ENCODE data around the gene IGFN1. TPM values are rescaled to one million over a fixed set of nuclear protein-coding genes. Genes with fewer than 3 reads are reported as not detected.

The IGFN1 gene
- total RNA-seq, 1 donor from 2014 or later: under 0.01 TPM

GRCh38 chr1:201167041-201167991 is 23.3 kb upstream of the IGFN1 start:
- H3K36me3 ChIP-seq (ENCODE audit: control insufficient read depth, insufficient read depth, low read length): no peaks in the 10 kb centered on the region
- no peak for DNase-seq (ENCODE audit: low read depth)

GRCh38 chr1:201169203-201169602 is 21.4 kb upstream of the IGFN1 start:
- Histone ChIP-seq H3K36me3 (ENCODE audit: control insufficient read depth, insufficient read depth, low read length) (no peaks in the 10 kb centered on the region), H3K4me3 (ENCODE audit: low read depth, low read length) (no peak overlapping the region), H3K27me3 (ENCODE audit: control insufficient read depth, insufficient read depth, low read length) (no peaks in the 10 kb centered on the region)
- no peak for FAIRE-seq
- DNase-seq (ENCODE audit: low read depth): peak; percentile 49
- TF ChIP-seq CTCF (IDR thresholded peaks at IDR 0.05; ENCODE audit: insufficient read depth, low read length, severe bottlenecking): no peak

More at GRCh38 chr1:201167041-201167991, 23.3 kb upstream of the IGFN1 start:
- H3K27me3 ChIP-seq (ENCODE audit: control insufficient read depth, insufficient read depth, low read length): no peaks in the 10 kb centered on the region
- no peak overlapping the region for H3K4me3 ChIP-seq (ENCODE audit: low read depth, low read length)
- no peak for FAIRE-seq
- TF ChIP-seq CTCF (IDR thresholded peaks at IDR 0.05; ENCODE audit: insufficient read depth, low read length, severe bottlenecking): no peak

GRCh38 chr1:201169971-201170532 is 20.6 kb upstream of the IGFN1 start:
- H3K27me3 ChIP-seq (ENCODE audit: control insufficient read depth, insufficient read depth, low read length): no peaks in the 10 kb centered on the region
- H3K36me3 ChIP-seq (ENCODE audit: control insufficient read depth, insufficient read depth, low read length): no peaks in the 10 kb centered on the region
- FAIRE-seq: no peak
- no peak overlapping the region for H3K4me3 ChIP-seq (ENCODE audit: low read depth, low read length)
- no peak for DNase-seq (ENCODE audit: low read depth)
- no peak for TF ChIP-seq CTCF (IDR thresholded peaks at IDR 0.05; ENCODE audit: insufficient read depth, low read length, severe bottlenecking)

- no peak for TF ChIP-seq CTCF (IDR thresholded peaks at IDR 0.05; ENCODE audit: insufficient read depth, low read length, severe bottlenecking)
- FAIRE-seq (no peak), DNase-seq (ENCODE audit: low read depth) (peak; percentile 84)
- Histone ChIP-seq H3K4me3 (ENCODE audit: low read depth, low read length) (peak overlapping the region; percentile 38), H3K36me3 (ENCODE audit: control insufficient read depth, insufficient read depth, low read length) (no peaks in the 10 kb centered on the region), H3K27me3 (ENCODE audit: control insufficient read depth, insufficient read depth, low read length) (no peaks in the 10 kb centered on the region)
These were observed 20.0 kb upstream of the IGFN1 start for GRCh38 chr1:201170533-201171062.

GRCh38 chr1:201171063-201172036 is 19.3 kb upstream of the IGFN1 start:
- DNase-seq (ENCODE audit: low read depth): peak; percentile 13
- Histone ChIP-seq H3K36me3 (ENCODE audit: control insufficient read depth, insufficient read depth, low read length) (no peaks in the 10 kb centered on the region), H3K27me3 (ENCODE audit: control insufficient read depth, insufficient read depth, low read length) (no peaks in the 10 kb centered on the region), H3K4me3 (ENCODE audit: low read depth, low read length) (peak overlapping the region; percentile 38)
- no peak for FAIRE-seq
- peak; percentile 29 for TF ChIP-seq CTCF (IDR thresholded peaks at IDR 0.05; ENCODE audit: insufficient read depth, low read length, severe bottlenecking)
